Activated naive CD4-positive, alpha-beta T cell treated with Interleukin-2 at 50 U/mL for 16 hours (primary cell): ENCODE results near the gene CCNB3.

Experiments used
- DNase-seq: peaks from one replicate; pipeline ENCODE4 v3.0.0-alpha.2; 2020

The CCNB3 gene

DNA sequence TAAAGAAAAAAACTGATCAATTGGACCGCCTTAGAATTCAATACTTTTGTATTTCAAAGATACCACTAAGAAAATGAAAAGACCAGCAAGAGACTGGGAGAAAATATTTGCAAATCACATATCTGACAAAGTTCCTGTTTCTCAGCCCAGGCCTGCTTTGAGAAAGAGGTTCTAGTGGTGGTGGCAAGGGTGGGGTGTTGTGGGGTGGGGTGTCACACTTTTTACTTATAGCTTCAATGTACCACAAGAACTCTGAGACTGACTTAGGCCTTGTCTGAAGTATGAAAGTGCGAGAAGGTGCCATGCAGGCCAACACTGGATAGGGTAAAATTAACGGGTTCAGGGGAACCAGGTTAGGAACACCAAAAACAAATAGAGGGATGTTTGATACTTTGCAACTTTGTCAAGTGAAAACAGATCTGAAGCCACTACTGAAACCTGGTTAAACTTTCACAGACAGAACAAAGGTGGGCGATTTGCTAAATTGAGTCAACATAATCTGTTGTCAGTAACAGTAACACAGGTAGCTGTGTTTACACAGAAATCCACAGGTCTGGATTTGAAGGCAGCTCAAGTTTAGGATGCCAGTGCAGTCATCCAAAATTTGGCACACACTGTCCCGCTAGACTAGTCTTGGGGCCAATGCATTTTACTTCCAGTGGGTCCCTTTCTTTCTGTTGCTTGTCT lies 177.3 kb downstream of the CCNB3 start:
- DNase-seq: no peak

DNA sequence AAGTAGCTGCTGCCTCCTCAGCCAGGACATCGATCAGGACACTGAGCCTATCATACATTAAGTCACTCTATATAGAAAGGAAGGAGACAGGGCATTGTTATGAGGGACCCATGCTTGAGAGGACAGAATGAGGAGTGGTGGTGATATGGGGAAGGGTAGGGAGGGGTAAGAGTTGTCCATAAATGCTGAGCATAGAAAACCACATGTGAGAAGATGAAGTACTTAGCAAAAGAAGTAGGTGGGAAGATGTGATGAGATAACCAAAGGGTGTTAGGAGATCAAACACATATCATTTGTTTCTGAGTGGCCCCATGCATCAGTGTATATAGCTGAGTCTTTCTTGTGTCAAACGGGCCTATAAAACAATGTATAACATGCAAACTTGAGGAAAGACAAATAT lies 182.0 kb downstream of the CCNB3 start:
- no peak for DNase-seq

DNA sequence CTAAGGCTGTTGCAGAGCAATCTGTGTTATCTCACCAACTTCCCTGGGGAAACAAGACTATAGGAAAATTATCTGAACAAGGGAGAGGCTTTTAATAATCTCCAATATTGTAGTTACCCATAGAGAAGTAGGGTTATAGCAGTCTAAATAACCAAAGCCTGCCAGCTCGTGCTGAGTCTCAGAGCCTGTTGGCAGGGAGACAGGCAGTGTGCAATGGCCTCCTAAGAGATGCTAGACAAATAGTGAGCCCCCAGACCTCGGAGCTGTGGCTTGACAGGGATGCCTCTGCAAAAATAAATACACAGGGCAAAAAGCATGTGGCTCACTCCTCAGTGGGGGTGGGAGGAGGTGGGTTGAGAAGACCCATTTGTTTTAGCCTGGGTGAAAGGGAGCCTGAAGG lies 189.3 kb downstream of the CCNB3 start:
- DNase-seq: no peak
